Kidney (tissue), 14 donors: Measurements from ENCODE around the gene IPCEF1. TPM values are rescaled to one million over a fixed set of nuclear protein-coding genes. Genes with fewer than 3 reads are reported as not detected.

Source experiments
- DNase-seq, 5 donors: peaks; one replicate each; pipeline ENCODE4 v3.0.0-alpha.2; 2013 to 2020
- FAIRE-seq: peaks from 2 replicates; lab custom pipeline; 2012; peaks lifted over from hg19 to GRCh38; lab: Jason Lieb, UNC
- H3K27ac ChIP-seq, 2 donors: one replicate each; pipeline ENCODE4 v1.7.0; 2013; ENCODE audit warnings: low read depth in 2 of 2, low read length in 2 of 2, inconsistent platforms in 1 of 2
- H3K27me3 ChIP-seq: one replicate; pipeline ENCODE4 v1.7.1; 2013; ENCODE audit warnings: low read length, inconsistent platforms; ENCODE audit not compliant: control insufficient read depth, insufficient read depth
- H3K36me3 ChIP-seq, 3 donors: one replicate each; pipeline versions ENCODE4 v1.7.0 to v1.7.1; 2013; ENCODE audit warnings: low read length in 3 of 3, control low read depth in 1 of 3, inconsistent platforms in 1 of 3; ENCODE audit not compliant: insufficient read depth in 3 of 3, control insufficient read depth in 2 of 3
- H3K4me1 ChIP-seq, 3 donors: one replicate each; pipeline versions ENCODE4 v1.7.0 to v1.7.1; 2013; ENCODE audit warnings: low read length in 3 of 3, inconsistent platforms in 1 of 3, low read depth in 1 of 3; ENCODE audit not compliant: control insufficient read depth in 2 of 3, insufficient read depth in 2 of 3
- H3K4me3 ChIP-seq, 3 donors: one replicate each; pipeline versions ENCODE4 v1.7.0 to v1.8.1; 2013; ENCODE audit warnings: low read length in 3 of 3, control low read depth in 1 of 3, inconsistent platforms in 1 of 3
- H3K9ac ChIP-seq, 3 donors: one replicate each; pipeline versions ENCODE4 v1.7.0 to v1.7.1; 2013; ENCODE audit warnings: low read length in 3 of 3, control low read depth in 1 of 3, inconsistent platforms in 1 of 3
- H3K9me3 ChIP-seq, 3 donors: one replicate each; pipeline versions ENCODE4 v1.7.0 to v1.7.1; 2013; ENCODE audit warnings: low read length in 3 of 3, control low read depth in 1 of 3, inconsistent platforms in 1 of 3; ENCODE audit not compliant: control insufficient read depth in 2 of 3, insufficient read depth in 1 of 3
- intact Hi-C: fragments of 100-400 bp; cut with DNase I; formaldehyde crosslinking; loops from one replicate; pipeline ENCODE4 v1.11.1; 2022
- polyA plus RNA-seq: library from polyadenylated mRNA; stranded (reverse); fragments of 350-450 nt; fragmentation: Illumina TruSeq; extraction: RNeasy Lipid Tissue Mini Kit (QIAGEN cat#74804); gene quantifications from one replicate; pipeline ENCODE4 v1.2.3, GENCODE V29; 2014; ENCODE audit warnings: low read depth, low replicate concordance; ENCODE audit not compliant: insufficient read depth
- total RNA-seq: library from RNA; stranded (reverse); fragmentation: NEBNext Ultra II Directional; extraction: Animal tissue kit (Norgen Biotek cat#: 25700); gene quantifications from one replicate; pipeline ENCODE4 v1.2.1, GENCODE V29; 2021
- TF ChIP-seq, protein P1 (sequence below): IDR thresholded peaks from 3 replicates; pipeline ENCODE4 v1.5.1; 2012; ENCODE audit warnings: mild to moderate bottlenecking, moderate library complexity, borderline replicate concordance; ENCODE audit not compliant: insufficient read depth; ENCODE audit errors: extremely low read depth
- donor health status: control.
- donor health status: control.
- donor health status: control.
- donor health status: control.
- donor health status: control.
- donor health status: DM: yes; HTN: yes; CAD: no.
- donor health status: Normal renal cell carcinoma (clear cell type).

The IPCEF1 gene
- total and polyA plus RNA-seq, 2 donors from 2014 or later, result 2.7 to 25.9 TPM

DNA sequence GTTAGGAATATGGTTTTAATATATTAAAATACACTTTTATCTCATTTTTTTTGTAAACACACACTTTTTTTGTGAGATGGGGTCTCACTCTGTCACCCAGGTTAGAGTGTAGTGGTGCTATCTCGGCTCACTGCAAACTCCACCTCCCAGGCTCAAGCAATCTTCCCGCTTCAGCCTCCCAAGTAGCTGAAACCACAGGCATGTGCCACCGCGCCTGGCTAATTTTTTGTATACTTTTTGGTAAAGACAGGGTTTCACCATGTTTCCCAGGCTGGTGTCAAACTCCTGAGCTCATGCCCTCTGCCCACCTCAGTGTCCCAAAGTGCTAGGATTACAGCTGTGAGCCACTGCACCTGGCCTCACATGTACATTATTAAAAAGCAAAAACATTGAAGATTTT is 10.8 kb downstream of the IPCEF1 start:
- FAIRE-seq, result no peak
- Histone ChIP-seq H3K9ac (no peak overlapping the region), H3K9me3 (no peaks in the 10 kb centered on the region), H3K27ac (no peak overlapping the region), H3K27me3 (no peaks in the 10 kb centered on the region), H3K36me3 (no peaks in the 10 kb centered on the region), H3K4me1 (peaks cover 0 to 5% (median 5%) of the 10 kb centered on the region in 3 donors), H3K4me3 (no peak overlapping the region)
- intact Hi-C loops, result no loop called here
- no peak for DNase-seq
- TF ChIP-seq, protein P1, sequence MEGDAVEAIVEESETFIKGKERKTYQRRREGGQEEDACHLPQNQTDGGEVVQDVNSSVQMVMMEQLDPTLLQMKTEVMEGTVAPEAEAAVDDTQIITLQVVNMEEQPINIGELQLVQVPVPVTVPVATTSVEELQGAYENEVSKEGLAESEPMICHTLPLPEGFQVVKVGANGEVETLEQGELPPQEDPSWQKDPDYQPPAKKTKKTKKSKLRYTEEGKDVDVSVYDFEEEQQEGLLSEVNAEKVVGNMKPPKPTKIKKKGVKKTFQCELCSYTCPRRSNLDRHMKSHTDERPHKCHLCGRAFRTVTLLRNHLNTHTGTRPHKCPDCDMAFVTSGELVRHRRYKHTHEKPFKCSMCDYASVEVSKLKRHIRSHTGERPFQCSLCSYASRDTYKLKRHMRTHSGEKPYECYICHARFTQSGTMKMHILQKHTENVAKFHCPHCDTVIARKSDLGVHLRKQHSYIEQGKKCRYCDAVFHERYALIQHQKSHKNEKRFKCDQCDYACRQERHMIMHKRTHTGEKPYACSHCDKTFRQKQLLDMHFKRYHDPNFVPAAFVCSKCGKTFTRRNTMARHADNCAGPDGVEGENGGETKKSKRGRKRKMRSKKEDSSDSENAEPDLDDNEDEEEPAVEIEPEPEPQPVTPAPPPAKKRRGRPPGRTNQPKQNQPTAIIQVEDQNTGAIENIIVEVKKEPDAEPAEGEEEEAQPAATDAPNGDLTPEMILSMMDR, result no peak

DNA sequence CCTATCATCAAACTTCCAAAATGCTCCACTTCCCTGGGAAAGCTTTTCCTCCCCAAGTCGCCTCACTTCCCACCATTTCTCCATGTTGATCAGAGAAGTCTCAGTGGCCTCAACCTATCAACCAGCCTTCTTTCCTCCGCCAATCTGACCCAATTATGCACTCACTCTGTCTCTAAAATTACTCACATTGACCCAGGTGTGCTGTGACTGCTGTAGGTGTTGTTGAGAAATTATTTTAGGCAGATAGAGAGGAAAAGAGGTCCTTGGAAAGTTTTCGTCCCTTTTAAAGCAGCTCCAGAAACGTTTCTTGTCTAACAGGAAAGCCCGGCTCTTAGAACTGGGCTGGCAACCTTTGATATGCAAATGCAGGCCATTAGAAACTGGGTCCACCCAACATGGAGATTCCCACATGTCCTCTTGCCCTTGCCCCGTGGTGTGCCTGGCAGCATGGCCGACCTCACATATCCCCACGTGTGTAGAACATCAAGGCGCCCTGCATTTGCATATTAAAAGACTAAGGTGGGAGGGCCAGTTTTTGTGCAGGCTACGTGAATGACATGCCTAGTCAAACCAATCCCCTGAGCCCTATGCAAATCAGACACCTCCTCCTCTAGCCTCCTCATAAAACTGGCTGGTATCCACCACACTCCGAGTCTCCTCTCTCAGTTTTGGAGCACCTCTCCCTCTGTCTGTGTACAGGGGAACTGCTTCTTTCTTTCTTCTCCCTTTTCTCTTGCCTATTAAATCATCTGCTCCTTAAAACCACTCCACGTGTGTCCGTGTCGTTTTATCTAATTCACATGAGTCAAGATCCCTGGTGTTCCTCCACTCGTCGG is 12.9 kb downstream of the IPCEF1 start:
- intact Hi-C loops, result no loop called here
- H3K9ac ChIP-seq, result peak overlapping the region in 1 of 3 donors; percentile 7
- peak overlapping the region; percentile 51 to 76 for H3K27ac ChIP-seq
- FAIRE-seq, result peak; percentile 73
- TF ChIP-seq, protein P1, result peak; percentile 40
- no peaks in the 10 kb centered on the region for H3K9me3 ChIP-seq
- peaks cover 0 to 5% (median 5%) of the 10 kb centered on the region in 3 donors for H3K4me1 ChIP-seq
- peak; percentile 62 to 91 (median 75) for DNase-seq
- no peaks in the 10 kb centered on the region for H3K36me3 ChIP-seq
- peak overlapping the region; percentile 6 to 23 (median 14) for H3K4me3 ChIP-seq
- no peaks in the 10 kb centered on the region for H3K27me3 ChIP-seq

DNA sequence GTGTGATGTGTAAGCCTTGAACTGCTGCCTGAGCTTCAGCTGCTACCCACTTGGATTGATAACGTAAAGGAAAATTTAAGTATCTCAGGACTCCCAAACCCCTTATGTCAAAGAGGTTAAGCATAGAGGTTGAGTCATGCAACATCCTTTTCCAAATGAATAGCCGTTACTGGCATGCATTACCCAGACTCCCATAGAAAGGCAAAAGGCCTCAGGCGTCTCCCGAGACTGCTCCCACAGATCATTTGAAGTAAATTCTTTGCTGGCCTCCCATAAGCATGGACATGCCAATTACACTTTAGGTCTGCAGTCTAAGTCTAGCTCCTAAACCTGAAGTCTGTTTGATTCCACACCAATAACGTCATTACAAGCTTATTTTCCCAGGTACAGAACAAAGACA is 14.7 kb downstream of the IPCEF1 start:
- DNase-seq (no peak), FAIRE-seq (no peak)
- H3K36me3 ChIP-seq, result no peaks in the 10 kb centered on the region
- H3K4me3 ChIP-seq, result no peak overlapping the region
- H3K9ac ChIP-seq, result no peak overlapping the region
- H3K27ac ChIP-seq, result no peak overlapping the region
- H3K4me1 ChIP-seq, result no peaks in the 10 kb centered on the region
- intact Hi-C loops, result no loop called here
- H3K27me3 ChIP-seq, result no peaks in the 10 kb centered on the region
- H3K9me3 ChIP-seq, result no peaks in the 10 kb centered on the region
- TF ChIP-seq, protein P1, result no peak
